Spleen (tissue), 11 donors: Measurements from ENCODE around the gene JOSD2. TPM values are rescaled to one million over a fixed set of nuclear protein-coding genes. Genes with fewer than 3 reads are reported as not detected.
"Not testable (repeated sequence)": the region's sequence is repeated elsewhere in the genome, so short reads cannot be mapped to it uniquely, and the experiment has no call there.

ENCODE experiments used
- DNase-seq: peaks from one replicate; pipeline ENCODE4 v3.0.0-alpha.2; 2020
- H3K27ac ChIP-seq, 8 donors: fragments of 200-600 bp; sonication (generic) in 7 of 8; 1 replicate in 4 of 8; 2 replicates in 4 of 8; pipeline versions ENCODE4 v1.5.0 to v1.8.0; 2016 to 2021; ENCODE audit warnings: inconsistent platforms in 4 of 8, mild to moderate bottlenecking in 4 of 8, moderate library complexity in 1 of 8
- H3K27me3 ChIP-seq, 7 donors: fragments of 200-600 bp; sonication (generic) in 6 of 7; replicated peaks in 1 of 7; 1 replicate in 4 of 7; 2 replicates in 3 of 7; pipeline versions ENCODE4 v1.5.0 to v1.8.0; 2016 to 2021; ENCODE audit warnings: inconsistent platforms in 3 of 7, mild to moderate bottlenecking in 1 of 7
- H3K36me3 ChIP-seq, 6 donors: fragments of 200-600 bp; sonication (generic) in 5 of 6; 1 replicate in 4 of 6; 2 replicates in 2 of 6; pipeline versions ENCODE4 v1.5.0 to v1.8.0; 2016 to 2021; ENCODE audit warnings: inconsistent platforms in 2 of 6
- H3K4me1 ChIP-seq, 6 donors: fragments of 200-600 bp; sonication (generic) in 5 of 6; 1 replicate in 3 of 6; 2 replicates in 3 of 6; pipeline versions ENCODE4 v1.5.0 to v1.8.0; 2016 to 2021; ENCODE audit warnings: inconsistent platforms in 3 of 6
- H3K4me3 ChIP-seq, 8 donors: fragments of 200-600 bp; sonication (generic) in 7 of 8; 1 replicate in 4 of 8; 2 replicates in 4 of 8; pipeline versions ENCODE4 v1.5.0 to v1.8.0; 2016 to 2021; ENCODE audit warnings: inconsistent platforms in 4 of 8, mild to moderate bottlenecking in 4 of 8, moderate library complexity in 2 of 8
- H3K9me3 ChIP-seq, 8 donors: fragments of 200-600 bp; sonication (generic) in 7 of 8; 1 replicate in 4 of 8; 2 replicates in 4 of 8; pipeline versions ENCODE4 v1.5.0 to v1.8.0; 2016 to 2021; ENCODE audit warnings: inconsistent platforms in 4 of 8
- POLR2A ChIP-seq, 3 donors: fragments of 450-650 bp; IDR thresholded peaks; one replicate each; pipeline ENCODE4 v1.5.1; 2017; ENCODE audit warnings: antibody characterized with exemption in 3 of 3, mild to moderate bottlenecking in 1 of 3
- POLR2AphosphoS5 ChIP-seq, 3 donors: sonication (generic); formaldehyde crosslinking; IDR thresholded peaks; one replicate each; pipeline ENCODE4 v1.5.1; 2017; ENCODE audit warnings: antibody characterized with exemption in 3 of 3
- WGBS, 5 donors: extraction: QIAGEN DNeasy Blood & Tissue Kit in 3 of 5; methylation state at CpG; one replicate each; pipeline versions ENCODE4 v1.1.5 to v1.1.7; 2013 to 2018; 5-methylcytosine and 5-hydroxymethylcytosine counted together
- intact Hi-C: fragments of 100-400 bp; cut with DNase I; formaldehyde crosslinking; loops from one replicate; pipeline ENCODE4 v1.15.0; 2023; ENCODE audit warnings: low total_unique reads
- polyA plus RNA-seq, 3 donors: library from polyadenylated mRNA; stranded (reverse); fragments of 200-250 nt; gene quantifications; one replicate each; pipeline ENCODE4 v1.2.1, GENCODE V29; 2013
- total RNA-seq, 7 donors: library from RNA; depleted of rRNA in 3 of 7; stranded (reverse); fragments of >200 nt in 3 of 7; fragmentation: NEBNext Ultra II Directional in 4 of 7; extraction: Animal tissue kit (Norgen Biotek cat#: 25700) in 4 of 7; gene quantifications; one replicate each; pipeline versions ENCODE4 v1.1.0 to v1.2.1, GENCODE V29; 2016 to 2021
- TF ChIP-seq, protein P1 (sequence below), 11 experiments: fragments of 200-600 bp in 7 of 11; fragments of 450-650 bp in 4 of 11; sonication (generic) in 4 of 11; IDR thresholded peaks in 8 of 11; conservative IDR thresholded peaks in 3 of 11; 1 replicate in 7 of 11; 2 replicates in 4 of 11; pipeline versions ENCODE4 v1.4.0 to v1.8.0; 2016 to 2021; ENCODE audit warnings: antibody characterized with exemption in 11 of 11, inconsistent platforms in 4 of 11, mild to moderate bottlenecking in 1 of 11
- donor health status: healthy with polysubstance abuse.
- donor health status: DM: no; HTN: no; CAD: no; lungs with moderate emphysema.
- donor health status: DM: no; HTN: no; CAD: no.
- donor health status: Bipolar disorder and iron deficiency.
- donor health status: healthy.
- donor health status: DM: no; HTN: no; CAD: no.
- donor health status: DM: yes; HTN: yes; CAD: no.

Gene JOSD2
- total and polyA plus RNA-seq, 10 donors: 21.4 to 54.3 (median 30.7) TPM

DNA sequence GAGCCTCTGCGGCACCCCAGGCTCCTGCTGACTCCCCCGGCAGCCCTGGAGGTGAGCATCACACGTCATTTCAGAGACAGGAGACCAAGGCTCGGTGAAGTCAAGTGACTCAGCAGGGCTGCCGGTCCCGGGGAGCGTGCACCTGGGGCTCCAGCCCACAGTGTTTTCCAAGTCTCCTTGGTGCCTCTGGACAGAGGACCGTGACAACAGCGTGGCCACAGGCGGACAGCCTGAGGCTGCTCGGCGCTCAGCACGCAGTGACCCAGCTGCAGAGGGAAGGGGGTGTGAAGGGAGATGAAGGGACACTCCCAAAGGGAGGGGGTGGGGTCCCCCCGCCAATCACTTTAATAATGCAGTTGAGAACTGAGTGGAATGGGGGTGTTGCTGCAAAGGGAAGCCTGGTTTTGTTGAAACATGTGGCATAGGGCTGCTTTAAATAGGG lies 20.2 kb upstream of the JOSD2 start:
- peaks cover 0 to 23% (median 19%) of the 10 kb centered on the region in 8 donors for H3K9me3 ChIP-seq
- H3K4me3 ChIP-seq: no peak overlapping the region
- DNase-seq: no peak
- TF ChIP-seq POLR2A (IDR thresholded peaks at IDR 0.05) (no peak), POLR2AphosphoS5 (IDR thresholded peaks at IDR 0.05) (no peak)
- TF ChIP-seq, protein P1, sequence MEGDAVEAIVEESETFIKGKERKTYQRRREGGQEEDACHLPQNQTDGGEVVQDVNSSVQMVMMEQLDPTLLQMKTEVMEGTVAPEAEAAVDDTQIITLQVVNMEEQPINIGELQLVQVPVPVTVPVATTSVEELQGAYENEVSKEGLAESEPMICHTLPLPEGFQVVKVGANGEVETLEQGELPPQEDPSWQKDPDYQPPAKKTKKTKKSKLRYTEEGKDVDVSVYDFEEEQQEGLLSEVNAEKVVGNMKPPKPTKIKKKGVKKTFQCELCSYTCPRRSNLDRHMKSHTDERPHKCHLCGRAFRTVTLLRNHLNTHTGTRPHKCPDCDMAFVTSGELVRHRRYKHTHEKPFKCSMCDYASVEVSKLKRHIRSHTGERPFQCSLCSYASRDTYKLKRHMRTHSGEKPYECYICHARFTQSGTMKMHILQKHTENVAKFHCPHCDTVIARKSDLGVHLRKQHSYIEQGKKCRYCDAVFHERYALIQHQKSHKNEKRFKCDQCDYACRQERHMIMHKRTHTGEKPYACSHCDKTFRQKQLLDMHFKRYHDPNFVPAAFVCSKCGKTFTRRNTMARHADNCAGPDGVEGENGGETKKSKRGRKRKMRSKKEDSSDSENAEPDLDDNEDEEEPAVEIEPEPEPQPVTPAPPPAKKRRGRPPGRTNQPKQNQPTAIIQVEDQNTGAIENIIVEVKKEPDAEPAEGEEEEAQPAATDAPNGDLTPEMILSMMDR (IDR thresholded peaks at IDR 0.05 in 8 of 11, conservative IDR thresholded peaks at IDR 0.05 in 3 of 11): no peak
- WGBS, 5 donors: 63 to 81% (median 74%) methylated on average over 8 to 14 of the region's 14 CpGs
- H3K36me3 ChIP-seq: no peaks in the 10 kb centered on the region
- intact Hi-C loops: no loop called here
- H3K27ac ChIP-seq: no peak overlapping the region
- H3K27me3 ChIP-seq: peaks cover 0 to 55% (median 6%) of the 10 kb centered on the region in 7 donors
- H3K4me1 ChIP-seq: no peaks in the 10 kb centered on the region

DNA sequence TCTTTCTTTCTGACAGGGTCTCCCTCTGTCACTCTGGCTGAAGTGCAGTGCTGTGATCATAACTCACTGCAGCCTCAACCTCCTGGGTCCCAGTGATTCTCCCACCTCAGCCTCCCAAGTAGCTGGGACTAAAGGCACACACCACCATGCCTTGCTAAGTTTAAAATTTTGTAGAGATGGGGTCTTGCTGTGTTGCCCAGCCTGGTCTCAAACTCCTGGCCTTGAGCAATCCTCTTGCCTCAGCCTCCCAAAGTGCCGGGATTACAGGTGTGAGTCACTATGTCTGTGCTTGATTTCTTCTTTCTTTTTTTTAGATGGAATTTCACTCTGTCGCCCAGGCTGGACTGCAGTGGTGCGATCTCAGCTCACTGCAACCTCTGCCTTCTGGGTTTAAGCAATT lies 17.1 kb upstream of the JOSD2 start:
- H3K36me3 ChIP-seq, intact Hi-C loops, H3K4me1 ChIP-seq, H3K27ac ChIP-seq, H3K4me3 ChIP-seq, DNase-seq: not testable (repeated sequence)
- Histone ChIP-seq H3K9me3 (peaks cover 0 to 12% (median 11%) of the 10 kb centered on the region in 8 donors), H3K27me3 (peaks cover 0 to 62% (median 6%) of the 10 kb centered on the region in 7 donors)
- 90 to 100% (median 97%) methylated on average over 3 of the region's 3 CpGs for WGBS, 5 donors

DNA sequence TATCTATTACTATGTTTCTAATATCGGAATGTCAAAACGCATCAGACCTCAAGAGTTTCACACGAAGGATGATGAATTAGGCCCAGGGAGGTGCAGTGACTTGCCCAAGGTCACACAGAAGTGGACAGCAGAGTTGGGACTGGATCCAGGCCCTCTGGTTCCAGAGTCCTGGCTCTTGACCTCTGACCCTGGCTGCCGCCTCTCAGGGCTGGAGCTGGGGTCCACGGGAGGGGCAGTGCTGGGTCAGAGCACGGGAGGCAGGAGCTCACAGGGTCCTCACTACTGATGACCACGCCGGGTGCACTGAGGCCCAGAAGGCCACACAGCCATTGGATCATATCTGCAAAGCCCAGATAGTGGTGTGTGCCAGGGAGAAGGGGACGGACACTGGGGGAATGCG lies 11.9 kb upstream of the JOSD2 start:
- Histone ChIP-seq H3K27ac (no peak overlapping the region), H3K4me1 (no peaks in the 10 kb centered on the region), H3K36me3 (no peaks in the 10 kb centered on the region), H3K4me3 (no peak overlapping the region), H3K9me3 (no peaks in the 10 kb centered on the region), H3K27me3 (peaks cover 0 to 30% (median 0%) of the 10 kb centered on the region in 7 donors)
- DNase-seq: peak; percentile 21
- TF ChIP-seq, protein P1 (IDR thresholded peaks at IDR 0.05 in 8 of 11, conservative IDR thresholded peaks at IDR 0.05 in 3 of 11): no peak
- TF ChIP-seq POLR2A (IDR thresholded peaks at IDR 0.05) (no peak), POLR2AphosphoS5 (IDR thresholded peaks at IDR 0.05) (no peak)
- intact Hi-C loops: no loop called here
- WGBS, 5 donors: 64 to 80% (median 78%) methylated on average over 8 to 10 of the region's 10 CpGs

DNA sequence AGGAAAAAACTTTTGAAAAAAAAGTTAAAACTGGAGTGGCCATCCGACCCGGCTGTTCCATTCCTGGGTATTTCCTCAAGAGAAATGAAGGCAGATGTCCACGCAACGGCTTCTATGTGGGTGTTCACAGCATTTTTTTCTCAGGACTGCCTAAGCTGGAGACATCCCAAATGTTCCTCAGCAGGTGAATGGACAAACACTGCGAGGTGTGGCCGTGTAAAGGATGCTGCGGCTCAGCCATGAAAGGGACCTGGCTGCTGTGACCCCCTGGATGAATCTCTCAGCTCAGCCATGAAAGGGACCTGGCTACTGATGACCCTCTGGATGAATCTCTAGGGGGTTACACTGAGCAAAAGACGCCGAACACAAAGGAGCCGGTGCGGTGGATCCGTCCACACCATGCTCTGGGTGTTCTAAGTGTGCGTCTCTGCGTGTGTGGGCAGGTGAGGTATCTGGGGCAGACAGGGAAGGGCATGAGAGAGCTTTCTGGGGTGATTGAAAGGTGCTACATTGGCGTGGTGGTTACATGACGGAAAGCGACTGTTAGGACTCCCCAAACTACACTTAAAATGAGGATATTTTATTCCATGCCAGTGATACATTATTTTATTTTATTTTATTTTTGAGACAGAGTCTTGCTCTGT lies 10.0 kb upstream of the JOSD2 start:
- intact Hi-C loops: no loop called here
- no peaks in the 10 kb centered on the region for H3K36me3 ChIP-seq
- H3K9me3 ChIP-seq: no peaks in the 10 kb centered on the region
- no peaks in the 10 kb centered on the region for H3K4me1 ChIP-seq
- H3K4me3 ChIP-seq: no peak overlapping the region
- H3K27me3 ChIP-seq: peaks cover 0 to 39% (median 5%) of the 10 kb centered on the region in 7 donors
- no peak for TF ChIP-seq POLR2A (IDR thresholded peaks at IDR 0.05)
- no peak for TF ChIP-seq POLR2AphosphoS5 (IDR thresholded peaks at IDR 0.05)
- TF ChIP-seq, protein P1 (IDR thresholded peaks at IDR 0.05 in 8 of 11, conservative IDR thresholded peaks at IDR 0.05 in 3 of 11): no peak
- DNase-seq: peak; percentile 25
- H3K27ac ChIP-seq: no peak overlapping the region
- 89 to 94% (median 91%) methylated on average over 17 of the region's 17 CpGs for WGBS, 5 donors
